MG63 (cell line): ENCODE results near the gene SOCS3. TPM values are rescaled to one million over a fixed set of nuclear protein-coding genes. Genes with fewer than 3 reads are reported as not detected.

ENCODE experiments used
- DNase-seq: peaks from one replicate; pipeline ENCODE4 v3.0.0-alpha.2; 2020
- H3K27me3 ChIP-seq: fragments of 250-450 bp; sonication (Bioruptor Pico); 2 replicates; pipeline ENCODE4 v1.5.1; 2020; ENCODE audit warnings: mild to moderate bottlenecking, moderate library complexity
- H3K36me3 ChIP-seq: fragments of 250-450 bp; sonication (Bioruptor Pico); 2 replicates; pipeline ENCODE4 v1.5.1; 2020; ENCODE audit warnings: mild to moderate bottlenecking, moderate library complexity
- H3K4me3 ChIP-seq: fragments of 250-450 bp; sonication (Bioruptor Pico); 2 replicates; pipeline ENCODE4 v1.5.1; 2020; ENCODE audit warnings: mild to moderate bottlenecking, moderate library complexity
- H3K9me3 ChIP-seq: fragments of 250-450 bp; sonication (Bioruptor Pico); 2 replicates; pipeline ENCODE4 v1.5.1; 2020; ENCODE audit warnings: mild to moderate bottlenecking, moderate library complexity
- total RNA-seq: library from RNA; depleted of rRNA; stranded (reverse); fragments of >200 nt; shearing (Covaris generic); gene quantifications from 2 replicates; pipeline ENCODE4 v1.2.3, GENCODE V29; 2014; ENCODE audit warnings: low replicate concordance

SOCS3 gene
- total RNA-seq, 1 experiment from 2014 or later = 32.9 TPM

- peak; percentile 97 for DNase-seq
- Histone ChIP-seq H3K27me3 (no peaks in the 10 kb centered on the region), H3K4me3 (no peak overlapping the region), H3K9me3 (no peaks in the 10 kb centered on the region), H3K36me3 (no peaks in the 10 kb centered on the region)
These were observed 30.4 kb downstream of the SOCS3 start for GRCh38 chr17:78329263-78330059.

GRCh38 chr17:78327880-78328279, 32.0 kb downstream of the SOCS3 start:
- no peaks in the 10 kb centered on the region for H3K27me3 ChIP-seq
- DNase-seq = no peak
- H3K36me3 ChIP-seq = no peaks in the 10 kb centered on the region
- H3K9me3 ChIP-seq = no peaks in the 10 kb centered on the region
- H3K4me3 ChIP-seq = no peak overlapping the region

GRCh38 chr17:78325076-78325687, 34.7 kb downstream of the SOCS3 start:
- no peaks in the 10 kb centered on the region for H3K27me3 ChIP-seq
- DNase-seq = no peak
- H3K4me3 ChIP-seq = no peak overlapping the region
- no peaks in the 10 kb centered on the region for H3K36me3 ChIP-seq
- no peaks in the 10 kb centered on the region for H3K9me3 ChIP-seq

GRCh38 chr17:78324391-78325075, 35.3 kb downstream of the SOCS3 start:
- peak; percentile 80 for DNase-seq
- no peaks in the 10 kb centered on the region for H3K27me3 ChIP-seq
- no peaks in the 10 kb centered on the region for H3K36me3 ChIP-seq
- H3K9me3 ChIP-seq = no peaks in the 10 kb centered on the region
- no peak overlapping the region for H3K4me3 ChIP-seq

- Histone ChIP-seq H3K36me3 (no peaks in the 10 kb centered on the region), H3K4me3 (no peak overlapping the region), H3K27me3 (no peaks in the 10 kb centered on the region), H3K9me3 (no peaks in the 10 kb centered on the region)
- no peak for DNase-seq
These were observed 36.0 kb downstream of the SOCS3 start for GRCh38 chr17:78323826-78324390.

- Histone ChIP-seq H3K36me3 (no peaks in the 10 kb centered on the region), H3K9me3 (no peaks in the 10 kb centered on the region), H3K4me3 (no peak overlapping the region), H3K27me3 (no peaks in the 10 kb centered on the region)
- no peak for DNase-seq
These were observed 36.9 kb downstream of the SOCS3 start for GRCh38 chr17:78322858-78323455.

GRCh38 chr17:78322327-78322857, 37.5 kb downstream of the SOCS3 start:
- H3K4me3 ChIP-seq = no peak overlapping the region
- H3K27me3 ChIP-seq = no peaks in the 10 kb centered on the region
- no peak for DNase-seq
- H3K36me3 ChIP-seq = no peaks in the 10 kb centered on the region
- H3K9me3 ChIP-seq = no peaks in the 10 kb centered on the region

GRCh38 chr17:78318843-78319242, 41.0 kb downstream of the SOCS3 start:
- no peak overlapping the region for H3K4me3 ChIP-seq
- no peak for DNase-seq
- H3K27me3 ChIP-seq = no peaks in the 10 kb centered on the region

GRCh38 chr17:78318407-78318806, 41.5 kb downstream of the SOCS3 start:
- H3K36me3 ChIP-seq = no peaks in the 10 kb centered on the region
- no peak overlapping the region for H3K4me3 ChIP-seq
- no peaks in the 10 kb centered on the region for H3K27me3 ChIP-seq
- no peak for DNase-seq
- no peaks in the 10 kb centered on the region for H3K9me3 ChIP-seq

More at GRCh38 chr17:78318843-78319242, 41.0 kb downstream of the SOCS3 start:
- H3K9me3 ChIP-seq = no peaks in the 10 kb centered on the region
- no peaks in the 10 kb centered on the region for H3K36me3 ChIP-seq

GRCh38 chr17:78317794-78318400, 42.0 kb downstream of the SOCS3 start:
- no peak overlapping the region for H3K4me3 ChIP-seq
- no peaks in the 10 kb centered on the region for H3K36me3 ChIP-seq
- no peaks in the 10 kb centered on the region for H3K9me3 ChIP-seq
- no peaks in the 10 kb centered on the region for H3K27me3 ChIP-seq
- no peak for DNase-seq

- Histone ChIP-seq H3K27me3 (no peaks in the 10 kb centered on the region), H3K9me3 (no peaks in the 10 kb centered on the region), H3K4me3 (no peak overlapping the region), H3K36me3 (no peaks in the 10 kb centered on the region)
- DNase-seq = peak; percentile 42
These were observed 42.7 kb downstream of the SOCS3 start for GRCh38 chr17:78316867-78317789.

GRCh38 chr17:78316115-78316866, 43.6 kb downstream of the SOCS3 start:
- no peak for DNase-seq
- no peak overlapping the region; the same call in 1 of the 2 replicates for H3K4me3 ChIP-seq
- no peaks in the 10 kb centered on the region for H3K27me3 ChIP-seq
- H3K9me3 ChIP-seq = no peaks in the 10 kb centered on the region
- no peaks in the 10 kb centered on the region for H3K36me3 ChIP-seq

GRCh38 chr17:78315355-78316114, 44.3 kb downstream of the SOCS3 start:
- no peaks in the 10 kb centered on the region for H3K9me3 ChIP-seq
- H3K36me3 ChIP-seq = no peaks in the 10 kb centered on the region
- peak overlapping the region; percentile 2; the same call in 1 of the 2 replicates for H3K4me3 ChIP-seq
- no peaks in the 10 kb centered on the region for H3K27me3 ChIP-seq
- DNase-seq = peak; percentile 95
